Measurements from ENCODE around the gene PDE6G.

The PDE6G gene

GRCh38 chr17:81660441-81660840, 4.1 kb upstream of the PDE6G start:
- no peak for TF ChIP-seq CTCF (IDR thresholded peaks at IDR 0.05; ENCODE audit: borderline replicate concordance, insufficient read depth, low read depth, low read length)
- no peak overlapping the region for H3K4me3 ChIP-seq (ENCODE audit: low read depth, low read length)

GRCh38 chr17:81659038-81659437, 2.7 kb upstream of the PDE6G start:
- H3K4me3 ChIP-seq (ENCODE audit: low read depth, low read length): no peak overlapping the region
- no peak for TF ChIP-seq CTCF (IDR thresholded peaks at IDR 0.05; ENCODE audit: borderline replicate concordance, insufficient read depth, low read depth, low read length)

GRCh38 chr17:81656835-81657234, 493 bp upstream of the PDE6G start:
- H3K4me3 ChIP-seq (ENCODE audit: low read depth, low read length): no peak overlapping the region
- no peak for TF ChIP-seq CTCF (IDR thresholded peaks at IDR 0.05; ENCODE audit: borderline replicate concordance, insufficient read depth, low read depth, low read length)

GRCh38 chr17:81655378-81656117, 794 bp downstream of the PDE6G start:
- no peak overlapping the region for H3K4me3 ChIP-seq (ENCODE audit: low read depth, low read length)

GRCh38 chr17:81652906-81653771, 3.2 kb downstream of the PDE6G start:
- H3K4me3 ChIP-seq (ENCODE audit: low read depth, low read length): peak overlapping the region; percentile 34
- TF ChIP-seq CTCF (IDR thresholded peaks at IDR 0.05; ENCODE audit: borderline replicate concordance, insufficient read depth, low read depth, low read length): no peak

More at GRCh38 chr17:81655378-81656117, 794 bp downstream of the PDE6G start:
- TF ChIP-seq CTCF (IDR thresholded peaks at IDR 0.05; ENCODE audit: borderline replicate concordance, insufficient read depth, low read depth, low read length): no peak

GRCh38 chr17:81651692-81652091, 4.7 kb downstream of the PDE6G start:
- TF ChIP-seq CTCF (IDR thresholded peaks at IDR 0.05; ENCODE audit: borderline replicate concordance, insufficient read depth, low read depth, low read length): no peak
- no peak overlapping the region for H3K4me3 ChIP-seq (ENCODE audit: low read depth, low read length)

Data from GM12875 (cell line).